HepG2 (cell line): ENCODE results near the gene LYPD4. TPM values are rescaled to one million over a fixed set of nuclear protein-coding genes. Genes with fewer than 3 reads are reported as not detected.

ENCODE experiments used
- FOXA3 ChIP-seq: IDR thresholded peaks from 2 replicates; pipeline ENCODE4 v1.6.1; 2016; ENCODE audit warnings: missing genetic modification reagents, missing compliant biosample characterization
- HOXA9 ChIP-seq: sonication (generic); formaldehyde crosslinking; IDR thresholded peaks from 2 replicates; pipeline ENCODE4 v1.8.1; 2022; ENCODE audit warnings: missing genetic modification reagents, mild to moderate bottlenecking, moderate library complexity, borderline replicate concordance
- MAFK ChIP-seq, 2 experiments: IDR thresholded peaks in 1 of 2; conservative IDR thresholded peaks in 1 of 2; 2 replicates each; pipeline ENCODE4 v1.6.1; 2011; ENCODE audit warnings: improper control_type of control experiment in 2 of 2, low read length in 2 of 2
- RCOR2 ChIP-seq: IDR thresholded peaks from 2 replicates; pipeline ENCODE4 v1.6.1; 2016; ENCODE audit warnings: missing biosample characterization, missing genetic modification reagents
- SIX1 ChIP-seq: sonication (generic); formaldehyde crosslinking; IDR thresholded peaks from 2 replicates; pipeline ENCODE4 v1.4.0; 2020; ENCODE audit warnings: missing genetic modification reagents, borderline replicate concordance
- TOPORS ChIP-seq: sonication (generic); formaldehyde crosslinking; IDR thresholded peaks from 2 replicates; pipeline ENCODE4 v1.8.0; 2023; ENCODE audit warnings: mild to moderate bottlenecking, missing genetic modification reagents
- ZNF138 ChIP-seq: sonication (generic); formaldehyde crosslinking; IDR thresholded peaks from 2 replicates; pipeline ENCODE4 v1.5.0; 2020; ENCODE audit warnings: mild to moderate bottlenecking, low read depth, missing genetic modification reagents
- ZNF350 ChIP-seq: sonication (generic); formaldehyde crosslinking; IDR thresholded peaks from 2 replicates; pipeline ENCODE4 v1.4.0; 2020; ENCODE audit warnings: mild to moderate bottlenecking, low read depth, missing genetic modification reagents, borderline replicate concordance
- polyA plus RNA-seq, 8 experiments: library from polyadenylated mRNA; depleted of rRNA in 3 of 8; stranded (reverse) in 7 of 8; unstranded in 1 of 8; fragments of >200 nt; fragmentation: Illumina TruSeq in 4 of 8; extraction: Trizol in 4 of 8; gene quantifications; 2 replicates each; pipeline versions ENCODE4 v1.2.1 to v1.2.3, GENCODE V29; 2011 to 2016; ENCODE audit warnings: low read depth in 4 of 8, missing spikeins in 1 of 8, mixed read lengths in 1 of 8; ENCODE audit not compliant: insufficient read depth in 1 of 8
- total RNA-seq, 5 experiments: library from RNA; depleted of rRNA; stranded (reverse); fragments of >200 nt; fragmentation: Illumina TruSeq; extraction: Trizol; gene quantifications; 2 replicates each; pipeline ENCODE4 v1.2.3, GENCODE V29; 2016; ENCODE audit warnings: low read depth in 1 of 5
- TF ChIP-seq, protein P1 (sequence below): IDR thresholded peaks from 2 replicates; pipeline ENCODE4 v1.4.0; 2020; ENCODE audit warnings: mild to moderate bottlenecking, missing genetic modification reagents
- TF ChIP-seq, protein P2 (sequence below): sonication (generic); formaldehyde crosslinking; IDR thresholded peaks from 2 replicates; pipeline ENCODE4 v1.4.0; 2020; ENCODE audit warnings: missing genetic modification reagents
- TF ChIP-seq, protein P3 (sequence below): sonication (generic); formaldehyde crosslinking; IDR thresholded peaks from one replicate; pipeline ENCODE4 v1.5.1; 2020; ENCODE audit warnings: mild to moderate bottlenecking, missing genetic modification reagents; ENCODE audit errors: not compliant biosample characterization
- TF ChIP-seq, protein P4 (sequence below): sonication (generic); formaldehyde crosslinking; IDR thresholded peaks from 2 replicates; pipeline ENCODE4 v1.4.0; 2020; ENCODE audit warnings: mild to moderate bottlenecking, missing genetic modification reagents

The LYPD4 gene
- total and polyA plus RNA-seq, 2 of the 13 experiments (the other 11 are each of a cell fraction or from before 2014, with no cell fraction given), result not detected

DNA sequence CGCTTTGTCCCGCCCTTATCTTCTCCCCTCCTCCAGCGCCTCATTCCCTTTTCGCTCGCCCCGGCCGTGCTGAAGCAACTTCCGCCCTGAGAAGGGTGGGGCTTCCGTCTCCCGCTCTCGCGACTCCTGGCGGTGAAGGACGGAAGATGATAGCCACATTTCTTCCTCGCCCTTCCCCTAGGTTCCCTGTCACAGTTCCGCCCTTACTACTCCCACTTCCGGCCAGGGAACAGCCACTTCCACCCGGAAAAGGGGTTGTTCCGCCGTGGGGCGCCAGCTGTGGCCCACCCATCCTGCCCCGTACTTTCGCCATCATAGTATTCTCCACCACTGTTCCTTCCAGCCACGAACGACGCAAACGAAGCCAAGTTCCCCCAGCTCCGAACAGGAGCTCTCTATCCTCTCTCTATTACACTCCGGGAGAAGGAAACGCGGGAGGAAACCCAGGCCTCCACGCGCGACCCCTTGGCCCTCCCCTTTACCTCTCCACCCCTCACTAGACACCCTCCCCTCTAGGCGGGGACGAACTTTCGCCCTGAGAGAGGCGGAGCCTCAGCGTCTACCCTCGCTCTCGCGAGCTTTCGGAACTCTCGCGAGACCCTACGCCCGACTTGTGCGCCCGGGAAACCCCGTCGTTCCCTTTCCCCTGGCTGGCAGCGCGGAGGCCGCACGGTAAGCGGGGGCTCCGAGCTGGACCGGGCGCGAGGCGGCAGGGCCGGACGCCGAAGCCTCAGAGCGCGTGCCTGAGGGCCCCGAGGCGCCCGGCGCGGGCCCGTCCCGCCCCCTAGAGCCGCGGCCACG, 15.3 kb upstream of the LYPD4 start, which contains the start of gene RPS19 (continued):
- TF ChIP-seq, protein P1, sequence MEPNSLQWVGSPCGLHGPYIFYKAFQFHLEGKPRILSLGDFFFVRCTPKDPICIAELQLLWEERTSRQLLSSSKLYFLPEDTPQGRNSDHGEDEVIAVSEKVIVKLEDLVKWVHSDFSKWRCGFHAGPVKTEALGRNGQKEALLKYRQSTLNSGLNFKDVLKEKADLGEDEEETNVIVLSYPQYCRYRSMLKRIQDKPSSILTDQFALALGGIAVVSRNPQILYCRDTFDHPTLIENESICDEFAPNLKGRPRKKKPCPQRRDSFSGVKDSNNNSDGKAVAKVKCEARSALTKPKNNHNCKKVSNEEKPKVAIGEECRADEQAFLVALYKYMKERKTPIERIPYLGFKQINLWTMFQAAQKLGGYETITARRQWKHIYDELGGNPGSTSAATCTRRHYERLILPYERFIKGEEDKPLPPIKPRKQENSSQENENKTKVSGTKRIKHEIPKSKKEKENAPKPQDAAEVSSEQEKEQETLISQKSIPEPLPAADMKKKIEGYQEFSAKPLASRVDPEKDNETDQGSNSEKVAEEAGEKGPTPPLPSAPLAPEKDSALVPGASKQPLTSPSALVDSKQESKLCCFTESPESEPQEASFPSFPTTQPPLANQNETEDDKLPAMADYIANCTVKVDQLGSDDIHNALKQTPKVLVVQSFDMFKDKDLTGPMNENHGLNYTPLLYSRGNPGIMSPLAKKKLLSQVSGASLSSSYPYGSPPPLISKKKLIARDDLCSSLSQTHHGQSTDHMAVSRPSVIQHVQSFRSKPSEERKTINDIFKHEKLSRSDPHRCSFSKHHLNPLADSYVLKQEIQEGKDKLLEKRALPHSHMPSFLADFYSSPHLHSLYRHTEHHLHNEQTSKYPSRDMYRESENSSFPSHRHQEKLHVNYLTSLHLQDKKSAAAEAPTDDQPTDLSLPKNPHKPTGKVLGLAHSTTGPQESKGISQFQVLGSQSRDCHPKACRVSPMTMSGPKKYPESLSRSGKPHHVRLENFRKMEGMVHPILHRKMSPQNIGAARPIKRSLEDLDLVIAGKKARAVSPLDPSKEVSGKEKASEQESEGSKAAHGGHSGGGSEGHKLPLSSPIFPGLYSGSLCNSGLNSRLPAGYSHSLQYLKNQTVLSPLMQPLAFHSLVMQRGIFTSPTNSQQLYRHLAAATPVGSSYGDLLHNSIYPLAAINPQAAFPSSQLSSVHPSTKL (CRISPR knock-in tag), result no peak; the same call in 1 of the 2 replicates
- TF ChIP-seq ZNF138 (CRISPR knock-in tag) (peak; percentile 68), HOXA9 (no peak), TOPORS (CRISPR knock-in tag) (peak; percentile 12; the same call in 1 of the 2 replicates), RCOR2 (peak; percentile 37; the same call in 1 of the 2 replicates), ZNF350 (CRISPR knock-in tag) (peak; percentile 71; the same call in 1 of the 2 replicates), SIX1 (CRISPR knock-in tag) (0 out of 2 replicates have a peak, but pooled peaks have one; percentile 8), MAFK (conservative IDR thresholded peaks at IDR 0.05 in 1 of 2, IDR thresholded peaks at IDR 0.05 in 1 of 2; ENCODE audit: low read length in 2 of 2) (no peak), FOXA3 (CRISPR knock-in tag) (no peak)
- TF ChIP-seq, protein P2, sequence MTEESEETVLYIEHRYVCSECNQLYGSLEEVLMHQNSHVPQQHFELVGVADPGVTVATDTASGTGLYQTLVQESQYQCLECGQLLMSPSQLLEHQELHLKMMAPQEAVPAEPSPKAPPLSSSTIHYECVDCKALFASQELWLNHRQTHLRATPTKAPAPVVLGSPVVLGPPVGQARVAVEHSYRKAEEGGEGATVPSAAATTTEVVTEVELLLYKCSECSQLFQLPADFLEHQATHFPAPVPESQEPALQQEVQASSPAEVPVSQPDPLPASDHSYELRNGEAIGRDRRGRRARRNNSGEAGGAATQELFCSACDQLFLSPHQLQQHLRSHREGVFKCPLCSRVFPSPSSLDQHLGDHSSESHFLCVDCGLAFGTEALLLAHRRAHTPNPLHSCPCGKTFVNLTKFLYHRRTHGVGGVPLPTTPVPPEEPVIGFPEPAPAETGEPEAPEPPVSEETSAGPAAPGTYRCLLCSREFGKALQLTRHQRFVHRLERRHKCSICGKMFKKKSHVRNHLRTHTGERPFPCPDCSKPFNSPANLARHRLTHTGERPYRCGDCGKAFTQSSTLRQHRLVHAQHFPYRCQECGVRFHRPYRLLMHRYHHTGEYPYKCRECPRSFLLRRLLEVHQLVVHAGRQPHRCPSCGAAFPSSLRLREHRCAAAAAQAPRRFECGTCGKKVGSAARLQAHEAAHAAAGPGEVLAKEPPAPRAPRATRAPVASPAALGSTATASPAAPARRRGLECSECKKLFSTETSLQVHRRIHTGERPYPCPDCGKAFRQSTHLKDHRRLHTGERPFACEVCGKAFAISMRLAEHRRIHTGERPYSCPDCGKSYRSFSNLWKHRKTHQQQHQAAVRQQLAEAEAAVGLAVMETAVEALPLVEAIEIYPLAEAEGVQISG (CRISPR knock-in tag), result peak; percentile 98
- TF ChIP-seq, protein P3, sequence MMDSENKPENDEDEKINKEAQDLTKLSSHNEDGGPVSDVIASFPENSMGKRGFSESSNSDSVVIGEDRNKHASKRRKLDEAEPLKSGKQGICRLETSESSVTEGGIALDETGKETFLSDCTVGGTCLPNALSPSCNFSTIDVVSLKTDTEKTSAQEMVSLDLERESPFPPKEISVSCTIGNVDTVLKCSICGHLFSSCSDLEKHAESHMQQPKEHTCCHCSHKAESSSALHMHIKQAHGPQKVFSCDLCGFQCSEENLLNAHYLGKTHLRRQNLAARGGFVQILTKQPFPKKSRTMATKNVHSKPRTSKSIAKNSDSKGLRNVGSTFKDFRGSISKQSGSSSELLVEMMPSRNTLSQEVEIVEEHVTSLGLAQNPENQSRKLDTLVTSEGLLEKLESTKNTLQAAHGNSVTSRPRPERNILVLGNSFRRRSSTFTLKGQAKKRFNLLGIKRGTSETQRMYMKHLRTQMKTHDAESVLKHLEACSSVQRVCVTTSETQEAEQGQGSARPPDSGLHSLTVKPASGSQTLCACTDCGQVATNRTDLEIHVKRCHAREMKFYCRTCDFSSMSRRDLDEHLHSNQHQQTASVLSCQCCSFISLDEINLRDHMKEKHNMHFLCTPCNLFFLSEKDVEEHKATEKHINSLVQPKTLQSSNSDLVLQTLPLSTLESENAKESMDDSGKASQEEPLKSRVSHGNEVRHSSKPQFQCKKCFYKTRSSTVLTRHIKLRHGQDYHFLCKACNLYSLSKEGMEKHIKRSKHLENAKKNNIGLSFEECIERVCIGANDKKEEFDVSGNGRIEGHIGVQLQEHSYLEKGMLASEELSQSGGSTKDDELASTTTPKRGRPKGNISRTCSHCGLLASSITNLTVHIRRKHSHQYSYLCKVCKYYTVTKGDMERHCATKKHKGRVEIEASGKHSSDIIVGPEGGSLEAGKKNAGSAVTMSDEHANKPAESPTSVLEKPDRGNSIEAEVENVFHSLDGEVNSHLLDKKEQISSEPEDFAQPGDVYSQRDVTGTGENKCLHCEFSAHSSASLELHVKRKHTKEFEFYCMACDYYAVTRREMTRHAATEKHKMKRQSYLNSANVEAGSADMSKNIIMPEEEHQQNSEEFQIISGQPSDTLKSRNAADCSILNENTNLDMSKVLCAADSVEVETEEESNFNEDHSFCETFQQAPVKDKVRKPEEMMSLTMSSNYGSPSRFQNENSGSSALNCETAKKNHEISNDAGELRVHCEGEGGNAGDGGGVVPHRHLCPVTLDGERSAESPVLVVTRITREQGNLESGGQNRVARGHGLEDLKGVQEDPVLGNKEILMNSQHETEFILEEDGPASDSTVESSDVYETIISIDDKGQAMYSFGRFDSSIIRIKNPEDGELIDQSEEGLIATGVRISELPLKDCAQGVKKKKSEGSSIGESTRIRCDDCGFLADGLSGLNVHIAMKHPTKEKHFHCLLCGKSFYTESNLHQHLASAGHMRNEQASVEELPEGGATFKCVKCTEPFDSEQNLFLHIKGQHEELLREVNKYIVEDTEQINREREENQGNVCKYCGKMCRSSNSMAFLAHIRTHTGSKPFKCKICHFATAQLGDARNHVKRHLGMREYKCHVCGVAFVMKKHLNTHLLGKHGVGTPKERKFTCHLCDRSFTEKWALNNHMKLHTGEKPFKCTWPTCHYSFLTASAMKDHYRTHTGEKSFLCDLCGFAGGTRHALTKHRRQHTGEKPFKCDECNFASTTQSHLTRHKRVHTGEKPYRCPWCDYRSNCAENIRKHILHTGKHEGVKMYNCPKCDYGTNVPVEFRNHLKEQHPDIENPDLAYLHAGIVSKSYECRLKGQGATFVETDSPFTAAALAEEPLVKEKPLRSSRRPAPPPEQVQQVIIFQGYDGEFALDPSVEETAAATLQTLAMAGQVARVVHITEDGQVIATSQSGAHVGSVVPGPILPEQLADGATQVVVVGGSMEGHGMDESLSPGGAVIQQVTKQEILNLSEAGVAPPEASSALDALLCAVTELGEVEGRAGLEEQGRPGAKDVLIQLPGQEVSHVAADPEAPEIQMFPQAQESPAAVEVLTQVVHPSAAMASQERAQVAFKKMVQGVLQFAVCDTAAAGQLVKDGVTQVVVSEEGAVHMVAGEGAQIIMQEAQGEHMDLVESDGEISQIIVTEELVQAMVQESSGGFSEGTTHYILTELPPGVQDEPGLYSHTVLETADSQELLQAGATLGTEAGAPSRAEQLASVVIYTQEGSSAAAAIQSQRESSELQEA (CRISPR knock-in tag), result no peak
- TF ChIP-seq, protein P4, sequence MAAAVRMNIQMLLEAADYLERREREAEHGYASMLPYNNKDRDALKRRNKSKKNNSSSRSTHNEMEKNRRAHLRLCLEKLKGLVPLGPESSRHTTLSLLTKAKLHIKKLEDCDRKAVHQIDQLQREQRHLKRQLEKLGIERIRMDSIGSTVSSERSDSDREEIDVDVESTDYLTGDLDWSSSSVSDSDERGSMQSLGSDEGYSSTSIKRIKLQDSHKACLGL (CRISPR knock-in tag), result peak; percentile 79; the same call in 1 of the 2 replicates
